Hepatocyte (in vitro differentiated cells): ENCODE data around the gene ARHGAP21.

Source experiments
- EZH2 ChIP-seq: fragments of 200-600 bp; sonication (generic); IDR thresholded peaks from 2 replicates; pipeline ENCODE4 v1.6.1; 2016; ENCODE audit warnings: antibody characterized with exemption, mild to moderate bottlenecking, borderline replicate concordance
- EZH2phosphoT487 ChIP-seq: fragments of 200-600 bp; sonication (generic); IDR thresholded peaks from one replicate; pipeline ENCODE4 v1.6.1; 2018; ENCODE audit warnings: antibody characterized with exemption, mild to moderate bottlenecking, low read depth, moderate library complexity; ENCODE audit not compliant: unreplicated experiment, severe bottlenecking
- TF ChIP-seq, protein P1 (sequence below): fragments of 200-600 bp; sonication (generic); IDR thresholded peaks from 2 replicates; pipeline ENCODE4 v1.5.1; 2016; ENCODE audit warnings: antibody characterized with exemption, mild to moderate bottlenecking; ENCODE audit not compliant: poor library complexity

DNA sequence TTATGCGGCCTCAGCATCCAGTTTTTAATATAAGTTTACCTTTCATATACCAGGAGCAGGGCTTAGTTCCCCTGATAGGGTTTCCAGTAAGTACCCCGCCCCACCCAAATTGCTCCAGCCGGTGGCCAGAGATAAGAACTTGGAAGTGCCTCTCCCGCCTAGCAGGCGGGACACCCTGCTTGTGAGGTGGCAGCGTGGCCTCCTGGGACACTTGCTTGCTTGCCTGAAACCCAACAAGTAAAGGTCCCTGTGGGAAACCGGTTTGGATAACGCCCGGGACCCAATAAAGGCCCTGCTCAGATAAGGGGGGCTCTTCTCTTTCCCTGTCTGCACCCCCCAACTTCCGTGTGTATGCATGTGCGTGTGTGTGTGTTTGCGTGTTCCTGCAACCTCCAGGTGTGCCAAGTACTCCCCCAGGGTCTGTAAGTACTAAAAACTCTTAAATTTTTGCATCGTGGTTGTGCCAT, 154.3 kb downstream of the ARHGAP21 start:
- TF ChIP-seq, protein P1, sequence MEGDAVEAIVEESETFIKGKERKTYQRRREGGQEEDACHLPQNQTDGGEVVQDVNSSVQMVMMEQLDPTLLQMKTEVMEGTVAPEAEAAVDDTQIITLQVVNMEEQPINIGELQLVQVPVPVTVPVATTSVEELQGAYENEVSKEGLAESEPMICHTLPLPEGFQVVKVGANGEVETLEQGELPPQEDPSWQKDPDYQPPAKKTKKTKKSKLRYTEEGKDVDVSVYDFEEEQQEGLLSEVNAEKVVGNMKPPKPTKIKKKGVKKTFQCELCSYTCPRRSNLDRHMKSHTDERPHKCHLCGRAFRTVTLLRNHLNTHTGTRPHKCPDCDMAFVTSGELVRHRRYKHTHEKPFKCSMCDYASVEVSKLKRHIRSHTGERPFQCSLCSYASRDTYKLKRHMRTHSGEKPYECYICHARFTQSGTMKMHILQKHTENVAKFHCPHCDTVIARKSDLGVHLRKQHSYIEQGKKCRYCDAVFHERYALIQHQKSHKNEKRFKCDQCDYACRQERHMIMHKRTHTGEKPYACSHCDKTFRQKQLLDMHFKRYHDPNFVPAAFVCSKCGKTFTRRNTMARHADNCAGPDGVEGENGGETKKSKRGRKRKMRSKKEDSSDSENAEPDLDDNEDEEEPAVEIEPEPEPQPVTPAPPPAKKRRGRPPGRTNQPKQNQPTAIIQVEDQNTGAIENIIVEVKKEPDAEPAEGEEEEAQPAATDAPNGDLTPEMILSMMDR = no peak
- TF ChIP-seq EZH2phosphoT487 (no peak), EZH2 (no peak)
